ENCODE measurements around the gene CCT8. TPM values are rescaled to one million over a fixed set of nuclear protein-coding genes. Genes with fewer than 3 reads are reported as not detected.

CCT8 gene
- total and polyA plus RNA-seq, 2 experiments from 2014 or later, result 304 to 329 TPM

GRCh38 chr21:29121759-29122158, 48.3 kb upstream of the CCT8 start (continued):
- TF ChIP-seq ZNF462 (CRISPR knock-in tag; IDR thresholded peaks at IDR 0.05), result no peak
- no peak for TF ChIP-seq POLR2AphosphoS5 (IDR thresholded peaks at IDR 0.05; ENCODE audit: low read depth)
- no peak for TF ChIP-seq CREB1 (CRISPR knock-in tag; IDR thresholded peaks at IDR 0.05; ENCODE audit: low read depth)
- no peak for TF ChIP-seq STAT1 (IDR thresholded peaks at IDR 0.05; ENCODE audit: unreplicated experiment)
- no peak for TF ChIP-seq REST (IDR thresholded peaks at IDR 0.05; ENCODE audit: unreplicated experiment)
- no peak for TF ChIP-seq ZNF331 (CRISPR knock-in tag; IDR thresholded peaks at IDR 0.05; ENCODE audit: low read depth)
- TF ChIP-seq JUNB (IDR thresholded peaks at IDR 0.05; ENCODE audit: unreplicated experiment), result no peak
